Measurements from ENCODE around the gene DNAH9. TPM values are rescaled to one million over a fixed set of nuclear protein-coding genes. Genes with fewer than 3 reads are reported as not detected.

The DNAH9 gene
- total RNA-seq, 1 experiment from 2014 or later = not detected

DNA sequence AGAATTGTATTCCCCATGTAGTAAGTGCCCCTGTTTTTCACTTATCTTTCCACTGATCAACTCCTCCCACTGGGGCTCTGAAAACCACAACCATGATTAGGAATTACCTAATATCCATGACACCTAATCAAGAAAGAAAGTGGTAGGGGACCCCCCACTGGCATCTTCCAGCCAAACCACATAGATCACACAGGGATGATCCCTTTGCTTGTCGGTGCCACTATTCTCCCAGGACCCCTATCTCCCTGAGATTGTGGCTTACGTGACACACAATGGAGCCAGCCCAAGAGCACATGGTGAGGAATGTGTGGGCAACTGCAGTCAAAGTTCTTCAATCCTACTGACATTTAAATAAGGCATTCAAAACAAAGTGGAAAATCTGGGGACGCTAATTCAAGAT, 17.6 kb upstream of the DNAH9 start:
- POLR2A ChIA-PET = no interaction called here
- Mint-ChIP-seq H3K4me3 (ENCODE audit: unreplicated experiment) (no peak overlapping the region), H3K27me3 (ENCODE audit: insufficient read depth, unreplicated experiment) (no peaks in the 10 kb centered on the region), H3K27ac (ENCODE audit: unreplicated experiment) (no peak overlapping the region), H3K4me1 (ENCODE audit: low read depth, unreplicated experiment) (no peaks in the 10 kb centered on the region), H3K9me3 (ENCODE audit: unreplicated experiment) (no peaks in the 10 kb centered on the region), H3K36me3 (ENCODE audit: insufficient read depth, unreplicated experiment) (no peaks in the 10 kb centered on the region)
- DNase-seq = no peak
- intact Hi-C loops (cut with micrococcal nuclease; ENCODE audit: unreplicated experiment) = no loop called here
- TF ChIP-seq CTCF (IDR thresholded peaks at IDR 0.05; ENCODE audit: insufficient read depth in 1 of 2, low read depth in 1 of 2, low read length in 1 of 2, severe bottlenecking in 1 of 2, unreplicated experiment in 1 of 2) = no peak
- H3K27me3 ChIP-seq (replicated peaks; ENCODE audit: control insufficient read depth, insufficient read depth, low read length) = no peaks in the 10 kb centered on the region
- no peaks in the 10 kb centered on the region for H3K4me1 ChIP-seq
- CTCF ChIA-PET = no interaction called here
- no peak overlapping the region for H3K4me3 ChIP-seq (ENCODE audit: low read depth, low read length)
- H3K36me3 ChIP-seq (ENCODE audit: control insufficient read depth, insufficient read depth, low read length) = no peaks in the 10 kb centered on the region
- no TSS peak for BruUV-seq (replicated peaks)
- no peaks in the 10 kb centered on the region for H3K9me3 ChIP-seq

GRCh38 chr17:11582217-11582616, 16.1 kb upstream of the DNAH9 start:
- no peaks in the 10 kb centered on the region for H3K9me3 Mint-ChIP-seq (ENCODE audit: unreplicated experiment)
- CTCF ChIA-PET = no interaction called here
- intact Hi-C loops (cut with micrococcal nuclease; ENCODE audit: unreplicated experiment) = no loop called here
- no peaks in the 10 kb centered on the region for H3K36me3 ChIP-seq (ENCODE audit: control insufficient read depth, insufficient read depth, low read length)
- H3K4me3 ChIP-seq (ENCODE audit: low read depth, low read length) = no peak overlapping the region
- no peaks in the 10 kb centered on the region for H3K4me1 ChIP-seq
- no peak for DNase-seq
- no peaks in the 10 kb centered on the region for H3K4me1 Mint-ChIP-seq (ENCODE audit: low read depth, unreplicated experiment)
- H3K27me3 ChIP-seq (replicated peaks; ENCODE audit: control insufficient read depth, insufficient read depth, low read length) = no peaks in the 10 kb centered on the region
- H3K27ac Mint-ChIP-seq (ENCODE audit: unreplicated experiment) = no peak overlapping the region
- H3K4me3 Mint-ChIP-seq (ENCODE audit: unreplicated experiment) = no peak overlapping the region
- no peak for TF ChIP-seq CTCF (IDR thresholded peaks at IDR 0.05; ENCODE audit: insufficient read depth in 1 of 2, low read depth in 1 of 2, low read length in 1 of 2, severe bottlenecking in 1 of 2, unreplicated experiment in 1 of 2)
- no peaks in the 10 kb centered on the region for H3K36me3 Mint-ChIP-seq (ENCODE audit: insufficient read depth, unreplicated experiment)
- no peaks in the 10 kb centered on the region for H3K27me3 Mint-ChIP-seq (ENCODE audit: insufficient read depth, unreplicated experiment)
- POLR2A ChIA-PET = no interaction called here
- BruUV-seq (replicated peaks) = no TSS peak
- no peaks in the 10 kb centered on the region for H3K9me3 ChIP-seq

DNA sequence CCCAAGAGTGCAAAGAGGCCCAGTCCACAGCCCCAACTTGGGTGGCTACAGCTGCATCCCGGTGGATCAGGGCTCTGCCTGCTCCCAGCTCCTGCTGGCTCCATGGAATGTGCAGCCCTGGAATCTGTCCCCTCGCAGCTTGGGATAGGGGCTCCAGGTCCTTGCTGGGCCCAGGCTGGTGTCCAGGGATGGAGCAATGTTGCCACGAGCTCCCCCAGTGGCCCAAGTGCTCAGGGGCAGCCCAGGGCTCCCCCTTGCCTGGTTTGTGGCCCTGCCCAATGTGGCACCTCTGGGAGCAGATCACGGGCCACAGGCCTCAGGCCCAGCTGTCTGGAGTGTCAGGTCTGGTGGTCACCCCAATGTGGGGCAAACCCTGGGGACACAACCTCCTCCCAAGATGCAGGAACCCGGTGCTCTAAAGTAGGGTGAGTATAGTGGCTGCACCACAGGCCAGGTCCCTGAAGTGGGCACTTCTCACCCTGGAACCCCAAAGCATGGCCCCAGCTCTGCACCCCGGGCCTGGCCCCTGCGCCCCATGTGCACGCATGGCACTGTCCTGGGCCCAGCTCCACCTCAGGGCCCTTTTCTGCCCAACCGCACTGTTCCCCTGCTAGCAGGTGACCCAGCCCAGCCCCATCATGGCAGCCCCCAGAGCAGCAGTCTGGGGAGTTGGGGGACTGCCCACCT, 14.8 kb upstream of the DNAH9 start:
- Histone ChIP-seq H3K4me3 (ENCODE audit: low read depth, low read length) (no peak overlapping the region), H3K9me3 (no peaks in the 10 kb centered on the region), H3K36me3 (ENCODE audit: control insufficient read depth, insufficient read depth, low read length) (no peaks in the 10 kb centered on the region), H3K27me3 (replicated peaks; ENCODE audit: control insufficient read depth, insufficient read depth, low read length) (no peaks in the 10 kb centered on the region), H3K4me1 (no peaks in the 10 kb centered on the region)
- H3K27ac Mint-ChIP-seq (ENCODE audit: unreplicated experiment) = no peak overlapping the region
- no peaks in the 10 kb centered on the region for H3K4me1 Mint-ChIP-seq (ENCODE audit: low read depth, unreplicated experiment)
- no peak for TF ChIP-seq CTCF (IDR thresholded peaks at IDR 0.05; ENCODE audit: insufficient read depth in 1 of 2, low read depth in 1 of 2, low read length in 1 of 2, severe bottlenecking in 1 of 2, unreplicated experiment in 1 of 2)
- BruUV-seq (replicated peaks) = no TSS peak
- no peaks in the 10 kb centered on the region for H3K27me3 Mint-ChIP-seq (ENCODE audit: insufficient read depth, unreplicated experiment)
- POLR2A ChIA-PET = no interaction called here
- no peaks in the 10 kb centered on the region for H3K36me3 Mint-ChIP-seq (ENCODE audit: insufficient read depth, unreplicated experiment)
- intact Hi-C loops (cut with micrococcal nuclease; ENCODE audit: unreplicated experiment) = no loop called here
- DNase-seq = no peak
- H3K4me3 Mint-ChIP-seq (ENCODE audit: unreplicated experiment) = no peak overlapping the region
- CTCF ChIA-PET = no interaction called here
- no peaks in the 10 kb centered on the region for H3K9me3 Mint-ChIP-seq (ENCODE audit: unreplicated experiment)
